Panc1 (cell line): ENCODE data around the gene RAC3. TPM values are rescaled to one million over a fixed set of nuclear protein-coding genes. Genes with fewer than 3 reads are reported as not detected.

Experiments
- ATAC-seq: fragments of 200-7000 bp; cut with Tn5 transposase; 2 replicates; pipeline ENCODE4 v1.9.1; 2020; ENCODE audit warnings: mild to moderate bottlenecking, moderate library complexity
- BruUV-seq: library from RNA; stranded (reverse); fragments of 400-500 nt; replicated peaks from 2 replicates; lab custom pipeline; 2021; lab: Mats Ljungman, UMichigan
- CTCF ChIA-PET: fragments of 300-600 bp; sonication (Branson Sonifier 250); formaldehyde crosslinking; loops from one replicate; lab custom pipeline; 2022; ENCODE audit warnings: antibody characterized with exemption; lab: Charles Lee
- POLR2A ChIA-PET: fragments of 300-600 bp; sonication (Branson Sonifier 250); formaldehyde crosslinking; loops from one replicate; lab custom pipeline; 2022; ENCODE audit warnings: antibody characterized with exemption; lab: Charles Lee
- DNase-seq: peaks from one replicate; pipeline ENCODE4 v3.0.0-alpha.2; 2010; ENCODE audit warnings: low read depth, low spot score
- H3K27ac ChIP-seq: 2 replicates; pipeline ENCODE4 v1.5.1; 2011; ENCODE audit warnings: mild to moderate bottlenecking, low read length, inconsistent platforms
- H3K27me3 ChIP-seq: fragments of 200-500 bp; sonication (Bioruptor generic); 2 replicates; pipeline ENCODE4 v1.6.0; 2014; ENCODE audit warnings: low read length, inconsistent platforms; ENCODE audit not compliant: control insufficient read depth, insufficient read depth
- H3K36me3 ChIP-seq: fragments of 200-500 bp; sonication (Bioruptor generic); 2 replicates; pipeline ENCODE4 v1.5.1; 2014; ENCODE audit warnings: inconsistent platforms, mild to moderate bottlenecking, low read length, moderate library complexity; ENCODE audit not compliant: control insufficient read depth, insufficient read depth
- H3K4me1 ChIP-seq: 2 replicates; pipeline ENCODE4 v1.5.1; 2011; ENCODE audit warnings: inconsistent platforms, mild to moderate bottlenecking, low read length, moderate library complexity; ENCODE audit not compliant: control insufficient read depth, insufficient read depth
- H3K4me3 ChIP-seq, 2 experiments: 2 replicates each; pipeline ENCODE4 v1.5.1; 2011 to 2012; ENCODE audit warnings: low read depth in 2 of 2, low read length in 2 of 2, mild to moderate bottlenecking in 2 of 2, inconsistent platforms in 1 of 2, moderate library complexity in 1 of 2
- H3K9me3 ChIP-seq: fragments of 200-500 bp; sonication (Bioruptor generic); 2 replicates; pipeline ENCODE4 v1.5.1; 2014; ENCODE audit warnings: low read depth, mild to moderate bottlenecking, inconsistent platforms, low read length, moderate library complexity; ENCODE audit not compliant: control insufficient read depth, insufficient read depth
- CTCF ChIP-seq: fragments of 450-650 bp; IDR thresholded peaks from 2 replicates; pipeline ENCODE4 v1.5.1; 2017; ENCODE audit warnings: mild to moderate bottlenecking
- POLR2AphosphoS5 ChIP-seq: IDR thresholded peaks from 2 replicates; pipeline ENCODE4 v1.6.1; 2012; ENCODE audit warnings: mild to moderate bottlenecking, low read depth, low read length, moderate library complexity
- REST ChIP-seq, 2 experiments: IDR thresholded peaks; 2 replicates each; pipeline ENCODE4 v1.6.1; 2011 to 2012; ENCODE audit warnings: low read depth in 2 of 2, control low read depth in 1 of 2, low read length in 1 of 2, mild to moderate bottlenecking in 1 of 2, moderate library complexity in 1 of 2; ENCODE audit not compliant: insufficient read depth in 1 of 2
- SIN3A ChIP-seq: IDR thresholded peaks from 2 replicates; pipeline ENCODE4 v1.6.1; 2012; ENCODE audit warnings: low read depth, mild to moderate bottlenecking, low read length, moderate library complexity, borderline replicate concordance; ENCODE audit not compliant: insufficient read depth
- TCF7L2 ChIP-seq: IDR thresholded peaks from 2 replicates; pipeline ENCODE4 v1.6.1; 2011; ENCODE audit warnings: mild to moderate bottlenecking, low read depth, low read length, inconsistent platforms
- in situ Hi-C: cut with HindIII; loops from 2 replicates; pipeline ENCODE4 v1.10.0; 2016; ENCODE audit warnings: low sequenced_read_pairs, low pct_unique_long_range_greater_than_20kb
- intact Hi-C: fragments of 100-400 bp; cut with micrococcal nuclease; formaldehyde crosslinking; loops from one replicate; pipeline ENCODE4 v1.10.0; 2022; ENCODE audit not compliant: unreplicated experiment
- total RNA-seq: library from RNA; stranded (reverse); gene quantifications from one replicate; pipeline ENCODE4 v1.2.1, GENCODE V29; 2021; ENCODE audit not compliant: unreplicated experiment

The RAC3 gene
- total RNA-seq, 1 experiment from 2014 or later, result 39.4 TPM

- H3K4me1 ChIP-seq, result peaks cover 21% of the 10 kb centered on the region
- ATAC-seq (no peak), DNase-seq (no peak)
- no peaks in the 10 kb centered on the region for H3K27me3 ChIP-seq
- H3K4me3 ChIP-seq, result no peak overlapping the region
- no peaks in the 10 kb centered on the region for H3K9me3 ChIP-seq
- POLR2A ChIA-PET, result no interaction called here
- TF ChIP-seq CTCF (no peak), REST (IDR thresholded peaks at IDR 0.05; ENCODE audit: insufficient read depth in 1 of 2, low read depth in 2 of 2, low read length in 1 of 2) (no peak), TCF7L2 (no peak)
- CTCF ChIA-PET, result no interaction called here
- intact Hi-C loops, result no loop called here
- no TSS peak for BruUV-seq
- H3K36me3 ChIP-seq, result no peaks in the 10 kb centered on the region
- in situ Hi-C loops, result no loop called here
- H3K27ac ChIP-seq, result no peak overlapping the region
These were observed 36.6 kb upstream of the RAC3 start for GRCh38 chr17:81994593-81995462.

GRCh38 chr17:81995463-81996231, 35.8 kb upstream of the RAC3 start:
- no peaks in the 10 kb centered on the region for H3K9me3 ChIP-seq
- peaks cover 22% of the 10 kb centered on the region for H3K4me1 ChIP-seq
- DNase-seq (no peak), ATAC-seq (no peak)
- TF ChIP-seq REST (IDR thresholded peaks at IDR 0.05; ENCODE audit: insufficient read depth in 1 of 2, low read depth in 2 of 2, low read length in 1 of 2) (no peak), SIN3A (no peak), POLR2AphosphoS5 (no peak), CTCF (no peak), TCF7L2 (no peak)
- H3K36me3 ChIP-seq, result no peaks in the 10 kb centered on the region
- H3K27me3 ChIP-seq, result no peaks in the 10 kb centered on the region
- in situ Hi-C loops, result no loop called here
- BruUV-seq, result no TSS peak
- H3K27ac ChIP-seq, result no peak overlapping the region
- POLR2A ChIA-PET, result interaction anchor here (0.7 kb wide), 1 partner anchor 16 kb away, joined by 3 read pairs; no protein-coding TSS in a partner anchor
- no peak overlapping the region for H3K4me3 ChIP-seq
- intact Hi-C loops, result no loop called here
- CTCF ChIA-PET, result no interaction called here
